HEK293 (cell line): Measurements from ENCODE around the gene PEPD.

Experiments used
- EGR2 ChIP-seq: fragments of 450-650 bp; formaldehyde crosslinking; IDR thresholded peaks from 2 replicates; pipeline ENCODE4 v1.5.1; 2016; ENCODE audit warnings: low read depth, missing biosample characterization, missing genetic modification characterization
- GLI4 ChIP-seq: fragments of 450-650 bp; formaldehyde crosslinking; IDR thresholded peaks from 2 replicates; pipeline ENCODE4 v1.5.1; 2016; ENCODE audit warnings: missing biosample characterization, missing genetic modification characterization
- GLIS2 ChIP-seq: fragments of 450-650 bp; formaldehyde crosslinking; IDR thresholded peaks from 2 replicates; pipeline ENCODE4 v1.5.1; 2016; ENCODE audit warnings: missing biosample characterization, missing genetic modification characterization
- SP2 ChIP-seq: fragments of 450-650 bp; formaldehyde crosslinking; IDR thresholded peaks from 2 replicates; pipeline ENCODE4 v1.5.1; 2016; ENCODE audit warnings: missing biosample characterization, missing genetic modification characterization
- SP3 ChIP-seq: fragments of 450-650 bp; formaldehyde crosslinking; IDR thresholded peaks from 2 replicates; pipeline ENCODE4 v1.5.1; 2016; ENCODE audit warnings: missing biosample characterization, missing genetic modification characterization
- YY2 ChIP-seq: fragments of 450-650 bp; formaldehyde crosslinking; IDR thresholded peaks from 2 replicates; pipeline ENCODE4 v1.5.1; 2016; ENCODE audit warnings: missing biosample characterization, missing genetic modification characterization
- ZEB2 ChIP-seq: fragments of 450-650 bp; formaldehyde crosslinking; IDR thresholded peaks from 2 replicates; pipeline ENCODE4 v1.5.1; 2016; ENCODE audit warnings: missing biosample characterization, missing genetic modification characterization
- ZIC2 ChIP-seq: fragments of 450-650 bp; formaldehyde crosslinking; IDR thresholded peaks from 2 replicates; pipeline ENCODE4 v1.5.1; 2016; ENCODE audit warnings: missing biosample characterization, missing genetic modification characterization
- ZNF133 ChIP-seq: fragments of 450-650 bp; formaldehyde crosslinking; IDR thresholded peaks from 2 replicates; pipeline ENCODE4 v1.5.1; 2016; ENCODE audit warnings: missing biosample characterization, missing genetic modification characterization
- ZNF169 ChIP-seq: fragments of 450-650 bp; formaldehyde crosslinking; IDR thresholded peaks from 2 replicates; pipeline ENCODE4 v1.5.1; 2016; ENCODE audit warnings: missing biosample characterization, missing genetic modification characterization
- ZNF174 ChIP-seq: fragments of 450-650 bp; formaldehyde crosslinking; IDR thresholded peaks from 2 replicates; pipeline ENCODE4 v1.5.0; 2017; ENCODE audit warnings: missing biosample characterization, mild to moderate bottlenecking, missing genetic modification characterization
- ZNF221 ChIP-seq: fragments of 450-650 bp; formaldehyde crosslinking; IDR thresholded peaks from 2 replicates; pipeline ENCODE4 v1.5.1; 2017; ENCODE audit warnings: missing biosample characterization, missing genetic modification characterization, borderline replicate concordance
- ZNF223 ChIP-seq: fragments of 450-650 bp; formaldehyde crosslinking; IDR thresholded peaks from 2 replicates; pipeline ENCODE4 v1.5.1; 2016; ENCODE audit warnings: missing biosample characterization, missing genetic modification characterization
- ZNF354C ChIP-seq: fragments of 450-650 bp; formaldehyde crosslinking; IDR thresholded peaks from 2 replicates; pipeline ENCODE4 v1.5.1; 2016; ENCODE audit warnings: missing biosample characterization, missing genetic modification characterization, low read depth, borderline replicate concordance
- ZNF391 ChIP-seq: fragments of 450-650 bp; formaldehyde crosslinking; IDR thresholded peaks from 2 replicates; pipeline ENCODE4 v1.5.1; 2016; ENCODE audit warnings: low read depth, missing biosample characterization, missing genetic modification characterization, borderline replicate concordance
- ZNF423 ChIP-seq: fragments of 450-650 bp; formaldehyde crosslinking; IDR thresholded peaks from 2 replicates; pipeline ENCODE4 v1.5.1; 2016; ENCODE audit warnings: missing biosample characterization, missing genetic modification characterization
- ZNF426 ChIP-seq: fragments of 450-650 bp; formaldehyde crosslinking; IDR thresholded peaks from 2 replicates; pipeline ENCODE4 v1.5.1; 2017; ENCODE audit warnings: missing biosample characterization, missing genetic modification characterization, mild to moderate bottlenecking, inconsistent platforms, moderate library complexity
- ZNF48 ChIP-seq: fragments of 450-650 bp; formaldehyde crosslinking; IDR thresholded peaks from 2 replicates; pipeline ENCODE4 v1.5.1; 2016; ENCODE audit warnings: missing biosample characterization, missing genetic modification characterization
- ZNF561 ChIP-seq: fragments of 450-650 bp; IDR thresholded peaks from 2 replicates; pipeline ENCODE4 v1.5.1; 2018; ENCODE audit warnings: missing biosample characterization, missing genetic modification characterization, borderline replicate concordance
- ZNF610 ChIP-seq: fragments of 450-650 bp; formaldehyde crosslinking; IDR thresholded peaks from 2 replicates; pipeline ENCODE4 v1.5.1; 2016; ENCODE audit warnings: missing biosample characterization, missing genetic modification characterization, borderline replicate concordance
- ZNF624 ChIP-seq: fragments of 450-650 bp; formaldehyde crosslinking; IDR thresholded peaks from 2 replicates; pipeline ENCODE4 v1.5.1; 2017; ENCODE audit warnings: missing biosample characterization, missing genetic modification characterization
- ZNF626 ChIP-seq: fragments of 450-650 bp; sonication (Bioruptor Pico); formaldehyde crosslinking; IDR thresholded peaks from 2 replicates; pipeline ENCODE4 v1.5.1; 2018; ENCODE audit warnings: missing biosample characterization, missing genetic modification characterization, inconsistent platforms
- ZNF629 ChIP-seq: fragments of 450-650 bp; formaldehyde crosslinking; IDR thresholded peaks from 2 replicates; pipeline ENCODE4 v1.5.1; 2017; ENCODE audit warnings: missing biosample characterization, missing genetic modification characterization
- ZNF658 ChIP-seq: fragments of 450-650 bp; formaldehyde crosslinking; IDR thresholded peaks from 2 replicates; pipeline ENCODE4; 2016; ENCODE audit warnings: missing biosample characterization, missing genetic modification characterization
- ZNF785 ChIP-seq: fragments of 450-650 bp; formaldehyde crosslinking; IDR thresholded peaks from 2 replicates; pipeline ENCODE4 v1.5.1; 2016; ENCODE audit warnings: missing biosample characterization, missing genetic modification characterization
- TF ChIP-seq, protein P1 (sequence below): fragments of 450-650 bp; formaldehyde crosslinking; IDR thresholded peaks from 2 replicates; pipeline ENCODE4 v1.5.1; 2016; ENCODE audit warnings: missing biosample characterization, missing genetic modification characterization
- TF ChIP-seq, protein P2 (sequence below): fragments of 450-650 bp; formaldehyde crosslinking; IDR thresholded peaks from 2 replicates; pipeline ENCODE4 v1.5.0; 2017; ENCODE audit warnings: missing biosample characterization, missing genetic modification characterization, borderline replicate concordance
- TF ChIP-seq, protein P3 (sequence below): fragments of 450-650 bp; formaldehyde crosslinking; IDR thresholded peaks from 2 replicates; pipeline ENCODE4 v1.5.1; 2016; ENCODE audit warnings: missing biosample characterization, missing genetic modification characterization
- TF ChIP-seq, protein P4 (sequence below): fragments of 450-650 bp; formaldehyde crosslinking; IDR thresholded peaks from 2 replicates; pipeline ENCODE4 v1.5.1; 2016; ENCODE audit warnings: missing biosample characterization, missing genetic modification characterization
- TF ChIP-seq, protein P5 (sequence below): fragments of 450-650 bp; formaldehyde crosslinking; IDR thresholded peaks from 2 replicates; pipeline ENCODE4 v1.5.1; 2016; ENCODE audit warnings: missing biosample characterization, missing genetic modification characterization

Gene PEPD

DNA sequence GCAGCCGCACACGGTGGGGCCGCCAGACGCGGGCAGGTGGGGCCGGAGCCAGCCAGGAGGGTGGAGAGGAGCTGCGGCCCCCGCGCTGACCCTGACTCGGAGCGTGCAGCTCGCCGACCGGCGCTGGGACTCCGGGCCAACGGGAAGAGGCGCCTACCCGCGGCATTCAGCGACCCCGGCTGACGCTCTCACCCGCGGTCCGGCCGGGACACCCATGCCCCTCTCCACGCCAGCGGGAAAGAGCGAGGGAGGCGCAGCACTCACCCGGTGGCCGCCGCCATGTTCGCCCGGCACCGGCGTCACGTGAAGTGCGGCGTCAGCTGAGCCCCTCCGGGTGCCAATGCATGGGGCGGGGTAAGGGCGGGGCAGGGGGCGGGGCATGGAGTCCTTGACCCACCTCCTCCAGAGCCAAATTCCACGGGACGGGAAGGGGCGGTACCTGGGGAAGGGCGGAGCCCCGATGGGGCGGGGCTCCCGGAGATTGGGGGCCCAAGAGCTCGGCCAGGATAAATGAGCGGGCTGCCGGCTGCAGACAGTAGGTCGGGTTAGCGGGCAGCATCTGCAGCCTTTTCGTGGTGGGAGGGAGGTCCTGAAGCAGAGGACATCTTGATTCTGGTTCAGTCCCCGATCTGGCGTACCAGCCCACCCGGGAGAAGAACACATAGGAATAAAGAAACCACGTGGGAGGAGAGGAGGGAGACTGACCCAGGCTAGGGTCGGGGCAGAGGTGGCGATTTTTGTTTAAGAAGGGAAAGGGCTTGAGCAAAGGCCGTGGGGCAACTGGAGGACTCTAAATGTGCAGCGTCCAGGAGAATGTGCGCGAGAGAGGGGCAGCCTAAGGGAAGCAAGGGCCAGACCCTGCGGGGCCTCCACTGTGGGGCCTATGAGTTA is at the start of gene PEPD (continued):
- TF ChIP-seq, protein P1, sequence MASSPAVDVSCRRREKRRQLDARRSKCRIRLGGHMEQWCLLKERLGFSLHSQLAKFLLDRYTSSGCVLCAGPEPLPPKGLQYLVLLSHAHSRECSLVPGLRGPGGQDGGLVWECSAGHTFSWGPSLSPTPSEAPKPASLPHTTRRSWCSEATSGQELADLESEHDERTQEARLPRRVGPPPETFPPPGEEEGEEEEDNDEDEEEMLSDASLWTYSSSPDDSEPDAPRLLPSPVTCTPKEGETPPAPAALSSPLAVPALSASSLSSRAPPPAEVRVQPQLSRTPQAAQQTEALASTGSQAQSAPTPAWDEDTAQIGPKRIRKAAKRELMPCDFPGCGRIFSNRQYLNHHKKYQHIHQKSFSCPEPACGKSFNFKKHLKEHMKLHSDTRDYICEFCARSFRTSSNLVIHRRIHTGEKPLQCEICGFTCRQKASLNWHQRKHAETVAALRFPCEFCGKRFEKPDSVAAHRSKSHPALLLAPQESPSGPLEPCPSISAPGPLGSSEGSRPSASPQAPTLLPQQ (tag by site-specific recombination) = peak; percentile 94
- no peak for TF ChIP-seq ZNF658 (tag by site-specific recombination)
- TF ChIP-seq ZNF391 = peak; percentile 94
- peak; percentile 98 for TF ChIP-seq SP2 (tag by site-specific recombination)
- TF ChIP-seq, protein P2, sequence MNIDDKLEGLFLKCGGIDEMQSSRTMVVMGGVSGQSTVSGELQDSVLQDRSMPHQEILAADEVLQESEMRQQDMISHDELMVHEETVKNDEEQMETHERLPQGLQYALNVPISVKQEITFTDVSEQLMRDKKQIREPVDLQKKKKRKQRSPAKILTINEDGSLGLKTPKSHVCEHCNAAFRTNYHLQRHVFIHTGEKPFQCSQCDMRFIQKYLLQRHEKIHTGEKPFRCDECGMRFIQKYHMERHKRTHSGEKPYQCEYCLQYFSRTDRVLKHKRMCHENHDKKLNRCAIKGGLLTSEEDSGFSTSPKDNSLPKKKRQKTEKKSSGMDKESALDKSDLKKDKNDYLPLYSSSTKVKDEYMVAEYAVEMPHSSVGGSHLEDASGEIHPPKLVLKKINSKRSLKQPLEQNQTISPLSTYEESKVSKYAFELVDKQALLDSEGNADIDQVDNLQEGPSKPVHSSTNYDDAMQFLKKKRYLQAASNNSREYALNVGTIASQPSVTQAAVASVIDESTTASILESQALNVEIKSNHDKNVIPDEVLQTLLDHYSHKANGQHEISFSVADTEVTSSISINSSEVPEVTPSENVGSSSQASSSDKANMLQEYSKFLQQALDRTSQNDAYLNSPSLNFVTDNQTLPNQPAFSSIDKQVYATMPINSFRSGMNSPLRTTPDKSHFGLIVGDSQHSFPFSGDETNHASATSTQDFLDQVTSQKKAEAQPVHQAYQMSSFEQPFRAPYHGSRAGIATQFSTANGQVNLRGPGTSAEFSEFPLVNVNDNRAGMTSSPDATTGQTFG (tag by site-specific recombination) = 0 out of 2 replicates have a peak, but pooled peaks have one; percentile 79
- TF ChIP-seq ZNF785 (tag by site-specific recombination) = peak; percentile 94
- TF ChIP-seq, protein P3, sequence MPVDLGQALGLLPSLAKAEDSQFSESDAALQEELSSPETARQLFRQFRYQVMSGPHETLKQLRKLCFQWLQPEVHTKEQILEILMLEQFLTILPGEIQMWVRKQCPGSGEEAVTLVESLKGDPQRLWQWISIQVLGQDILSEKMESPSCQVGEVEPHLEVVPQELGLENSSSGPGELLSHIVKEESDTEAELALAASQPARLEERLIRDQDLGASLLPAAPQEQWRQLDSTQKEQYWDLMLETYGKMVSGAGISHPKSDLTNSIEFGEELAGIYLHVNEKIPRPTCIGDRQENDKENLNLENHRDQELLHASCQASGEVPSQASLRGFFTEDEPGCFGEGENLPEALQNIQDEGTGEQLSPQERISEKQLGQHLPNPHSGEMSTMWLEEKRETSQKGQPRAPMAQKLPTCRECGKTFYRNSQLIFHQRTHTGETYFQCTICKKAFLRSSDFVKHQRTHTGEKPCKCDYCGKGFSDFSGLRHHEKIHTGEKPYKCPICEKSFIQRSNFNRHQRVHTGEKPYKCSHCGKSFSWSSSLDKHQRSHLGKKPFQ = 0 out of 2 replicates have a peak, but pooled peaks have one; percentile 48
- peak; percentile 75; the same call in 1 of the 2 replicates for TF ChIP-seq ZNF169 (tag by site-specific recombination)
- no peak for TF ChIP-seq ZNF174 (tag by site-specific recombination)
- TF ChIP-seq ZNF223 (tag by site-specific recombination) = no peak
- peak; percentile 68; the same call in 1 of the 2 replicates for TF ChIP-seq ZEB2 (tag by site-specific recombination)
- TF ChIP-seq SP3 = peak; percentile 99
- peak; percentile 100 for TF ChIP-seq YY2
- no peak; the same call in none of the 2 replicates for TF ChIP-seq ZNF610 (tag by site-specific recombination)
- TF ChIP-seq ZNF561 = no peak; the same call in 1 of the 2 replicates
- TF ChIP-seq ZNF133 (tag by site-specific recombination) = peak; percentile 47; the same call in 1 of the 2 replicates
- TF ChIP-seq, protein P4, sequence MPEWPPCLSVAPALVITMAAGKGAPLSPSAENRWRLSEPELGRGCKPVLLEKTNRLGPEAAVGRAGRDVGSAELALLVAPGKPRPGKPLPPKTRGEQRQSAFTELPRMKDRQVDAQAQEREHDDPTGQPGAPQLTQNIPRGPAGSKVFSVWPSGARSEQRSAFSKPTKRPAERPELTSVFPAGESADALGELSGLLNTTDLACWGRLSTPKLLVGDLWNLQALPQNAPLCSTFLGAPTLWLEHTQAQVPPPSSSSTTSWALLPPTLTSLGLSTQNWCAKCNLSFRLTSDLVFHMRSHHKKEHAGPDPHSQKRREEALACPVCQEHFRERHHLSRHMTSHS (tag by site-specific recombination) = peak; percentile 73; the same call in 1 of the 2 replicates
- no peak for TF ChIP-seq ZNF624 (tag by site-specific recombination)
- no peak for TF ChIP-seq ZNF354C (tag by site-specific recombination)
- peak; percentile 91; the same call in 1 of the 2 replicates for TF ChIP-seq GLI4 (tag by site-specific recombination)
- TF ChIP-seq ZNF426 (tag by site-specific recombination) = no peak
- peak; percentile 58; the same call in 1 of the 2 replicates for TF ChIP-seq ZNF423 (tag by site-specific recombination)
- TF ChIP-seq GLIS2 = peak; percentile 92
- peak; percentile 79 for TF ChIP-seq ZIC2 (tag by site-specific recombination)
- TF ChIP-seq EGR2 (tag by site-specific recombination) = peak; percentile 62
- peak; percentile 84 for TF ChIP-seq ZNF629
- TF ChIP-seq ZNF626 (tag by site-specific recombination) = no peak
- TF ChIP-seq ZNF221 (tag by site-specific recombination) = no peak
- TF ChIP-seq ZNF48 (tag by site-specific recombination) = no peak
- TF ChIP-seq, protein P5, sequence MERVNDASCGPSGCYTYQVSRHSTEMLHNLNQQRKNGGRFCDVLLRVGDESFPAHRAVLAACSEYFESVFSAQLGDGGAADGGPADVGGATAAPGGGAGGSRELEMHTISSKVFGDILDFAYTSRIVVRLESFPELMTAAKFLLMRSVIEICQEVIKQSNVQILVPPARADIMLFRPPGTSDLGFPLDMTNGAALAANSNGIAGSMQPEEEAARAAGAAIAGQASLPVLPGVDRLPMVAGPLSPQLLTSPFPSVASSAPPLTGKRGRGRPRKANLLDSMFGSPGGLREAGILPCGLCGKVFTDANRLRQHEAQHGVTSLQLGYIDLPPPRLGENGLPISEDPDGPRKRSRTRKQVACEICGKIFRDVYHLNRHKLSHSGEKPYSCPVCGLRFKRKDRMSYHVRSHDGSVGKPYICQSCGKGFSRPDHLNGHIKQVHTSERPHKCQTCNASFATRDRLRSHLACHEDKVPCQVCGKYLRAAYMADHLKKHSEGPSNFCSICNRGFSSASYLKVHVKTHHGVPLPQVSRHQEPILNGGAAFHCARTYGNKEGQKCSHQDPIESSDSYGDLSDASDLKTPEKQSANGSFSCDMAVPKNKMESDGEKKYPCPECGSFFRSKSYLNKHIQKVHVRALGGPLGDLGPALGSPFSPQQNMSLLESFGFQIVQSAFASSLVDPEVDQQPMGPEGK (tag by site-specific recombination) = peak; percentile 89; the same call in 1 of the 2 replicates
